AG20443 (cell line): ENCODE results near the gene DHX15.

Source experiments
- DNase-seq: peaks from one replicate; pipeline ENCODE4 v3.0.0; 2012; ENCODE audit warnings: low spot score, mixed read lengths

The DHX15 gene

GRCh38 chr4:24584211-24584850 is at the start of gene DHX15:
Gene DHX15, minus strand, starts transcription at chr4:24584554. Its CDS starts 161 bp downstream, at chr4:24584393.
- DNase-seq, result peak; percentile 98

GRCh38 chr4:24632011-24632410 is 47.7 kb upstream of the DHX15 start:
- no peak for DNase-seq

GRCh38 chr4:24630937-24631336 is 46.6 kb upstream of the DHX15 start:
- no peak for DNase-seq

GRCh38 chr4:24625091-24625490 is 40.7 kb upstream of the DHX15 start:
- no peak for DNase-seq

GRCh38 chr4:24624381-24624780 is 40.0 kb upstream of the DHX15 start:
- DNase-seq, result no peak

GRCh38 chr4:24622146-24622834 is 37.9 kb upstream of the DHX15 start:
- DNase-seq, result no peak

GRCh38 chr4:24615977-24616376 is 31.6 kb upstream of the DHX15 start:
- DNase-seq, result no peak

GRCh38 chr4:24614881-24615280 is 30.5 kb upstream of the DHX15 start:
- DNase-seq, result no peak

GRCh38 chr4:24613502-24613901 is 29.1 kb upstream of the DHX15 start:
- DNase-seq, result no peak

GRCh38 chr4:24611575-24611974 is 27.2 kb upstream of the DHX15 start:
- DNase-seq, result no peak

GRCh38 chr4:24607334-24607733 is 23.0 kb upstream of the DHX15 start:
- no peak for DNase-seq

GRCh38 chr4:24605216-24605615 is 20.9 kb upstream of the DHX15 start:
- DNase-seq, result no peak

- no peak for DNase-seq
These were observed 20.3 kb upstream of the DHX15 start for GRCh38 chr4:24604558-24605214.

GRCh38 chr4:24603343-24603742 is 19.0 kb upstream of the DHX15 start:
- DNase-seq, result no peak

- DNase-seq, result no peak
These were observed 16.8 kb upstream of the DHX15 start for GRCh38 chr4:24601121-24601520.

GRCh38 chr4:24599275-24599674 is 14.9 kb upstream of the DHX15 start:
- DNase-seq, result no peak

- DNase-seq, result no peak
These were observed 13.7 kb upstream of the DHX15 start for GRCh38 chr4:24598025-24598424.

- DNase-seq, result no peak
These were observed 11.3 kb upstream of the DHX15 start for GRCh38 chr4:24595659-24596058.

- no peak for DNase-seq
These were observed 10.5 kb upstream of the DHX15 start for GRCh38 chr4:24594887-24595286.

GRCh38 chr4:24589448-24589847 is 5.1 kb upstream of the DHX15 start:
- DNase-seq, result no peak

- DNase-seq, result no peak
These were observed 4.0 kb upstream of the DHX15 start for GRCh38 chr4:24588216-24588954.

- DNase-seq, result peak; percentile 68
These were observed 723 bp downstream of the DHX15 start for GRCh38 chr4:24583451-24584210.
